Stimulated activated CD4-positive, alpha-beta T cell treated with anti-CD3 and anti-CD28 coated beads, Interleukin-15, amount 100 ng/mL, for 24 hours (primary cell): ENCODE results near the gene EBF3.
A peak's percentile ranks its signal among the peaks of the same experiment; 100 is the strongest.

Experiments
- DNase-seq: peaks from one replicate; pipeline ENCODE4 v3.0.0-alpha.2; 2020

The EBF3 gene, protein sequence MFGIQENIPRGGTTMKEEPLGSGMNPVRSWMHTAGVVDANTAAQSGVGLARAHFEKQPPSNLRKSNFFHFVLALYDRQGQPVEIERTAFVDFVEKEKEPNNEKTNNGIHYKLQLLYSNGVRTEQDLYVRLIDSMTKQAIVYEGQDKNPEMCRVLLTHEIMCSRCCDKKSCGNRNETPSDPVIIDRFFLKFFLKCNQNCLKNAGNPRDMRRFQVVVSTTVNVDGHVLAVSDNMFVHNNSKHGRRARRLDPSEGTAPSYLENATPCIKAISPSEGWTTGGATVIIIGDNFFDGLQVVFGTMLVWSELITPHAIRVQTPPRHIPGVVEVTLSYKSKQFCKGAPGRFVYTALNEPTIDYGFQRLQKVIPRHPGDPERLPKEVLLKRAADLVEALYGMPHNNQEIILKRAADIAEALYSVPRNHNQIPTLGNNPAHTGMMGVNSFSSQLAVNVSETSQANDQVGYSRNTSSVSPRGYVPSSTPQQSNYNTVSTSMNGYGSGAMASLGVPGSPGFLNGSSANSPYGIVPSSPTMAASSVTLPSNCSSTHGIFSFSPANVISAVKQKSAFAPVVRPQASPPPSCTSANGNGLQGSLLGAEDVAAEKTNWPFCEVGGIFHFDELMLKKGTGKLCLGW

DNA sequence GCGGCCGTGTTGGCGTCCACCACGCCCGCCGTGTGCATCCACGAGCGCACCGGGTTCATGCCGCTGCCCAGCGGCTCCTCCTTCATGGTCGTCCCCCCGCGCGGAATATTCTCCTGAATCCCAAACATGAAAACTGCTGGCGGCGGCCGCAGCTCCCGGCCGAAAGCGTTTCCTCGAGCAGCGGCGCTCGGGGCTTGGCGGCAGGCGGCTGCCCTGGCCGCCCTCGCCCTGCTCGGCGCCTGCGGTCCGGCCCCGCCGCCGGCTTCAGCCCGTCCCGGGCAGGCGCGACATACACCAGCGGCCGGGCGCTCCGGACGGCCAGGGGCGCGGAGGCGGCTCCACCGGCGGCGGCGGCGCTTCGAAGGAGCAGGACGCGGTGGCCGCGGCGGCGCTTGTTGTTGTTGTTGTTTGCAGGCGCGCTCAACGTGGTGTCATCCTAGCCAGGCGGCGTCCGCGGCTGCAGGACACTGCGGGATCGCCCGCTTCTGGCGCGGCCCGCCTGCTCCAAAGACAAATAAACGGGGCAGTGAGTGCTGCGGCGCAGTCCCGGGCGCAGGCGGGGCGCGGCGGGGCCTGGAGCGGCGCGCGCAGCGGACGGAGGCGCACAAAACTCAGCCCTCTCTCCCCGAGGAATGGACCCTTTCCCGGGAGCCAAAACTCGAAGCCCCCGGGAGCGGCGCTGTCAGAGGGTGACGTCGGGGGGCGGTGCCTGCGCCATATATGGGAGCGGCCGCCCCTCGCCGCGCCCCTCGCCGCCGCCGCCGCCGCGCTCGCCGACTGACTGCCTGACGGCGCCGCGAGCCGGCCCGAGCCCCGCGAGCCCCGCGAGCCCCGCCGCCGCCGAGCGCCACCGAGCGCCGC, at the start of gene EBF3:
Gene EBF3, minus strand, starts transcription at position 634 of the 861 bp plus-strand sequence. Its CDS starts 506 bp downstream, at position 128.
- peak; percentile 62 for DNase-seq

DNA sequence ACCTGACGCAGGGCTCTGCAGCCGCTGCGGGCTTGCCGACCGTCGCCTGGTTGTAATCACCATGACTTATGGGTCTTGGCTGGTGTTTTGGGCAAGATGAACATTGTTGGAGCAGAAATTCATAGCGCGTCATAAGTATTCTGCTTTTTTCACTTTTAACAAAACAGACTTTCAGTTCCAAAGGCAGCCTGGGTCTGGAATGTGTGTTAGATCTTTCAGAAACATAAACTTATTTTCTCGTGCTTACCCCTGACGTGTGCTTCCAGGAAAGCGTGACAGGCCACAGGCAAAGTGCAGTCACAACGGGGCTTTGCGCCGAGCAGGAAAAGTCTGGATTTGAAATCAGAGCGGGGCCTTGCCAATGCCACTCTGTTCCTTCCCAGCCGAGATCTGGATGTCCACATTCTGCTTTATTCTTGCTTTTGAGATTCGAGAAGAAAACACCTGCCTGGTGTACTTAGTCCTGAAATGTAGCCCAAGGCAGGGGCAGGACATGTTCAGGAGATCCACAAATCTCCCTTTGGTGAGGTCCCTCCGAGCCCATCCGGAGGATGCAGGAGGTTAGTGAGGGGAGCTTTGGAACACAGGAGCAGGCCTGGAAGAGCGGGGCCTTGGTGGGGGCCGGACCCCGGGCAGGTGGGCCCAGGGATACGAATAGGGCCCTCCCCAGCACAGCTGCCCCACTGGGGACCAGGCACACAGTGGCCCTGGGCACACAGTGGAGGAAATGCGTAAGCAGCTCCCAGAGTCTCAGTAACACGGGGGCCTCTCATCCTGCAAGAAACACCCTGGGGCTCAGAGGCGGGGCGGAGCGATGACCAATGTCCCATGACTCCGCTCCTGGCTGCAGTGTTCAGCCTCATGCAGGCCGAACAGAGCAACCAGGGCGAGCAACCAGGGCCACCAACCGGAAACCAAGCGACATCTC, 49.5 kb upstream of the EBF3 start:
- DNase-seq, result no peak

DNA sequence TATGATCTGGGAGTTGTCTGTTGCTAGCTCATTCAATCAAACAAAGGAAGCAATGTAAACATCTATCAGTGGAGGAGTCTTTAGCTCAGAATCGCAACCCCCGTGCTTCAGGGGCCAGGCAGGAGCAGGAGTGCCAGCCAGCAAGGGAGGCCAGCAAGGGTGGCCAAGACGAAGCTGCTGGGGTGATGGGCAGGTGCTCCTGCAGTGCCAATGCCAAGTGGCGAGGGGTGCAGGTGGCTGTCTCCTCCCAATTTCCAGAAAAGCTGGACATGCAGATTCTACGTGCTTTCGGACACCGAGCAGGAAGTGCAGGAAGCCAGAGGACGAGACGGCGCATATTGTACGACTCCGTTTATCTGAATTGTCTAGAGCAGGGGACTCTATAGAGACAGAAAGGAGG, 48.1 kb upstream of the EBF3 start:
- DNase-seq, result no peak

DNA sequence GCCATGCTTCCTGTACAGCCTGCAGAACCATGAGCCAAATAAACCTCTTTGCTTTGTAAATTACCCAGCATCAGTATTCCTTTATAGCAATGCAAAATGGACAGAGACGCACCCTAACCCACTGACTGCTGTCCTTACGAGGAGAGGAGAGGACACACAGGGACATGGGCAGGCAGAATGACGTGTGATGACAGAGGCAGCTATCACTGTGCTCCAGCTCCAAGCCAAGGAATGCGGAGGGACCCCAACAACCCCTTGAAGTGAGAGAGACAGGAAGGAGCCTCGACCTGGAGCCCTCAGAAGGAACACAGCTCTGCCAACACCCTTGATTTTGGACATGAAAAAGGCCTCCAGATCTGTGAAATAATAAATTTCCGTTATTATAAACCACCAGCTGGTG, 46.6 kb upstream of the EBF3 start:
- DNase-seq, result no peak

DNA sequence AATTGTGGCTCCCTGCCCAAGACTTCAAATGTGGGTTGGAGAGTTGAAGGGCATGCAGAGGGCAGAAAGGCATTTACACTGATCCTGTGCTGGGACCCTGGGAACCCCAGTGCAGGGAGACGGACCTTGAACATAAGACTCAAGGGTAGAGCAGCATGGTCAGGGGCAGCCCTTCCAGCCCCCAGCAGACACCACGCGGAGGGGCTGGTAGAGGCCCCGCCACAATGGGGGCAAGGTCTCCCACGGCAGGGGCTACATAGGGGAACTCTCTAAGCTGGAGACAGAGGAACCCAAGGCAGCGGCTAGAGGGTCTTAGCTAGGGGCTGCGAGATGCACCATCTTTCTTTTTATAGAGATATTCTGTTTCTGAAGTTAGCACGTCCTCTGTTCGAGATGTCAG, 45.2 kb upstream of the EBF3 start:
- DNase-seq, result no peak

DNA sequence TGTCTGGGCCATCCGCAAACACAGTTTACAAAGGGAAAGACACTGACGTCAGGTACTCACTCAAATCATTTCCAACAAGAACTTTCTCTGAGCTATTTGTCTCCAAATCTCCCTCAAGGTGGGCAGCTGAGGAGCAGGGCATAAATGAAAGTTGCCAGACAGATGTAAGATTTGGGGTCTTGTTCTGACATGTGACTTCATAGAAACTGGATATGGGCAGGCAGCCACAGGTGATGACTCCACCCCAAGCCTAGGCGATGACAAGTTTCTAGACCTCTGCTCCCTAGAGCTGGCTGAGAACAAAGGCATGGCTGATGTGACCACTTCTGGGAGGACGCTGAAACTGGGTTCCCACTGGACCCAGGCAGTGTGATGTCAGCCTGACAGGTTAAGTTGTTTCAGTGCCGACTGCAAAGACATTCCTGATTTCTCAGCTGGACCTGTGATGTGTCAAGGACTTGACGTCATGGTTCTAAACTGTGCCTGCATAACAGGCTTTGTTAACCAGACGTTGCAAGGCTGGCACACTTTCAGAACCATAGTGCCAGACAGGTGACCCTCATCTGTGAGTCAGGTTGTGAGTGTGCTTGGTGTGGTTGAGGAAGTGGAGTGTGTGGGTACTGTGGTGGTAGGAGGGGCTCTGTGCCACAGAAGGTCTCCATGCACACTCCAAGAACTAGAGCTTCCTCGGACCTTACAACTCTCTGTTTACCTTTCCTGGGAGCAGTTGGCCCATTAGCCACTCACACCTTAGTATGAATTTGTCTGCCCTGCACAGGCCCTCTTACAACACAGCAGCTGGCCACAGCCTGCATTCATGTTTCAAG, 39.9 kb upstream of the EBF3 start:
- DNase-seq, result no peak

DNA sequence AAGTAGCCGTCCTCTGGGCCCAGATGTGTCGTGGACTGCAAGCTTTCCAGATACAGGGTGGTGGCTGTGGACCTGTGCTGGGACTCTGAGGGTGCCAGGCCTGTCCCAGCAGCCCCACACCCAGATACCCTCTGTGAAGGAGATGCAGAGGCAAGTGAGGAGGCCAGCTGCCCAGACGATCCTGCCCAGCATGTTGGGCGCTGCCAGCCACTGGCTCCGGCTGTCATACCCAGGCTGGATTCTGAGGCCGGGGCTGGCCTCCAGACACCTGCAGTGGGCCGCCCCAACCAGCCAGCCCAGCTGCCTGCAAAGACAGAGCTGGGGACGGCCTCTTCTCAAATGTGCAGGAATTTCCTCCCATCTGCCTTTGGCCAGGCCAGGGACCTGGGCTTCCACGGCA, 39.1 kb upstream of the EBF3 start:
- DNase-seq, result no peak

DNA sequence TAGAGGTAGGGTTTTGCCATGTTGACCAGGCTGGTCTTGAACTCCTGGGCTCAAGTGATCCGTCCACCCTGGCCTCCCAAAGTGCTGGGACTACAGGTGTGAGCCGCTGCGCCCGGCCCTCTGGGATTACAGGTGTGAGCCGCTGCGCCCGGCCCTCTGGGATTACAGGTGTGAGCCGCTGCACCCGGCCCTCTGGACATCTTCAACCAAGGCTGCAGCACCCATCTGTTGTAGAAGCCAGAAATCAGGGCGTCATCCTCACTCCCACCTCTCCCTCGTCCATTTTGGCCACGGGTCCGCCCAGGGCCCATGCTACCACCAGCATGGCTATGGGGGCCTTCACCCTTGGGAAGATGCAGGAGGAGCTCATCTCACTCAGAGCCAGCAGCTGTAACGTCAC, 38.5 kb upstream of the EBF3 start:
- no peak for DNase-seq

DNA sequence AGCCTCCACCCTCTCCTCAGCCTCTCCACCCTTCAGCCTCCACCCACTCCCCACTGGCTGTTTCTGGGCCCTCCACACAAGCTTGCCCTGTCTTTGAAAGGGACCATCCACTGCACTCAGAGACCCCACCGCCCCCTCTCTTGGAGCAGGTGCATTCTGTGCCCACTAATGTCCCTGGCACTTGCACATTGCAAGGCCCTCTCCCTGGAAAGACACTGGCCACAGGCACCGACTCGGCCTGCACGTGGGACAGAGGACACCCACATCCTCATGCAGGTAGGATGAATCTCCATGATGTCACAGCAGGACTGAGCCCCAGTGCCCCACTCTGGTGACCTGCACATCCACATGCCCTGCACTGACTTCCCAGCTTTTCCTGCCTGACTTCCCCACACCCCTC, 36.8 kb upstream of the EBF3 start:
- no peak for DNase-seq

DNA sequence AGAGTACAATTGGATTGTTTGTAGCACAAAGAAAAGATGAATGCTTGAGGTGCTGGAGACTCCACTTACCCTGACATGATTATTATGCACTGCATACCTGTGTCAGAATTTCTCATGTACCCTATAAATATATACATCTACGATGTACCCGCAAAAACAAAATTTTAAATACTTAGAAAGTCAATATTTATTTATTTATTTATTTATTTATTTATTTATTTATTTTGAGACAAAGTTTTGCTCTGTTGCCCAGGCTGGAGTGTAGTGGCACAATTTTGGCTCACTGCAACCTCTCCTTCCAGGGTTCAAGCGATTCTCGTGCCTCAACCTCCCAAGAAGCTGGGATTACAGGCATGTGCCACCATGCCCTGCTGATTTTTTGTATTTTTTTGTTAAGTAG, 35.1 kb upstream of the EBF3 start:
- no peak for DNase-seq

DNA sequence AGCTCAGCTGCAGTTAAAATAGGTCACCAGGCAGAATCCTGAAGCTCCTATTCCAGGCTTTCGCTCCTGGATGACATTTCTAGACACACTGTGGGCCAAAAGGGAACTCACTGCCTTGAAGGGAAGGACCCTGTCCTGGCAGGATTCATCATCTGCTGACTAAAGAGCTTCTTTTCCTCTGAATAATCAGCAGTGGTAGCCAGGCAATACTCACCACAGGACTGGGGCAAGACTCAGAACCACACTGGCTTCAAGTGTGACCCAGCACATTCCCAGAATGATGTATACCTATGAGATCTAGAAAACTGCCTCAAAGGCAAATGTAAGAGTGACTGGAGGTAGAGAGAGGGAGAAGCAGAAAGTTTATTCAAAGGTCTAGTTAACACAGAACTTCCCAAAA, 29.5 kb upstream of the EBF3 start:
- no peak for DNase-seq

DNA sequence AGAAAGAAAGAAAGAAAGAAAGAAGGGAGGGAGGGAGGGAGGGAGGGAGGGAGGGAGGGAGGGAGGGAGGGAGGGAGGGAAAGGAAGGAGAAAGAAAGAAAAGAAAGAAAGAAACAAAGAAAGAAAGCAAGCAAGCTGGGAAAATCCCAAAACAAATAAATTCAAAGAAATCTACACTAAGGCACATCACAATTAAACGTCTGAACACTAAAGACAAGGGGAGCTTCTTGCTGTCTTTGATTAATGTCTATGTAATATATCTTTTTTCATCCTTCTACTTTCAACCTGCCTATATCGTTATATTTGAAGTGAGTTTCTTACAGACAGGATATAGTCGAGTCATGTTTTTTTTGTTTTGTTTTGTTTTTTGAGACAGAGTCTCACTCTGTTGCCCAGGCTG, 28.3 kb upstream of the EBF3 start:
- DNase-seq, result no peak

DNA sequence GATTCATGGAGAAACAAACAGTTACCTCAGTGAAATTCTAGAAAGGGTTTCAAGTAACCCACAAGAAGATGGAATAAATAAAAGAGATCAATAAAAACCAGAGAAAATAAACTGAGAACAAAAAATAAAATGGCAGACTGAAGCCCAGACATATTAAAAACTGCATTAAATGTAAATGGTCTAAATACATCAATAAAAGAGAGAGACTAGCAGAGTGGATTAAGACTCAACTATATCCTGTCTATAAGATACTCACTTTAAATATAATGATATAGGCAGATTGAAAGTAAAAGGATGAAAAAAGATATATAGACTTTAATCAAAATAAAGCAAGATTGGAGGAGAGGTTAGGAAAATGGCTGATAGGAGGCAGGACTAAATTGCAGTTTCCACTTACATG, 18.8 kb upstream of the EBF3 start:
- DNase-seq, result no peak

DNA sequence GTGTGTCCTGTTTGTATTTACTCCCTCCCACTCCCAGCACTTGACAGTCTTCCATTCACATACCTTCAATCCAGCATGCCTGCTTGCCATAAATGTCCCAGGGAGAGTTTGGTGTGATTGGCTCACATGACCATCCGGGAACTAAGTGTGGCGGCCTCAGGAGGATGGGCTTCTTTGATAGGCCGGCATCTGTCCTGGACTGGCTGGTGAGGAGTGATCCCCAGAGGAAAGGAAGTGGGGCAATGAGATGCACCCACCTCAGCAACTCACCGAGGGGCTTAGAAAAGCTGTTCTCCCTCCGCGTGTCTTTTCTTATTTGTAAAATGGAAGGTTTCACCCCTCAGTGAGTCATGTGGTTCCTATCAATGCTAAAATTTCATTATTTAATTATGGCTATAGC, 14.9 kb upstream of the EBF3 start:
- DNase-seq, result no peak

DNA sequence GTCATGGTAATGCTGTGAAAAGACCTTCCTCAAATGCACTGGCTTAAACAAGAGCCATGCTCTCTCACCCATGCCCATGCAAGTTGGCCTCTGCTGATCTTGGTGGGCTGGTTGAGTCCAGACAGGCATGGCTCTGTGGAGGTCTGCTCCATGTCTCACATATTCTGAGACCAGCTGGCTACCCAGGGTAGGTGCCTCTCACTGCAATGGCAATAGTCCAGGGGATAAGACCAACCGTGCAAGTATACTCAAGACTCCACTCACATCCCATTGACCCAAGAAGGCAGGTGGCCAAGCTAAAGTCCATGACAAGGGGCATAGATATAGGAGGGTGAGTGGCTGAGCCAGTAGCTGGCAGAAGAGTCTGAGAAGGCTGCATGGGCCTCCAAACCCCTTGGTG, 14.2 kb upstream of the EBF3 start:
- no peak for DNase-seq

DNA sequence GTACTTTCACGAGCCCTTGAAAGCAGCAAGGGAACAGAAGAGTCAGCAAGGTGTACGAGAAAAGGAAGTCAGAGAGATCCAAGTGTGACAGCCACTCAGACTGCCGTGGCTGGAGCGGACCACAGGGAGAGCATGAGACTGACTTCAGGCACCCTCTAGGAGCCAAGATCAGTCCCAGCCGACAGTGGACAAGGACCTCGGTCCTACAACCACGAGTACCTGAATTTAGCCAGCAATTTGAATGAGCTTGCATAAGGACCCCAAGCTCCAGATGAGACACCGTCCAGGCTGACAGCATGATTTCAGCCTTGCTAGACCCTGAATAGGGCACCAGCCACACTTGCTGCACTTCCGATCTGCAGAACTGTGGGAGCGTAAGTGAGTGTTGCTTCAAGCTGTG, 13.7 kb upstream of the EBF3 start:
- no peak for DNase-seq

DNA sequence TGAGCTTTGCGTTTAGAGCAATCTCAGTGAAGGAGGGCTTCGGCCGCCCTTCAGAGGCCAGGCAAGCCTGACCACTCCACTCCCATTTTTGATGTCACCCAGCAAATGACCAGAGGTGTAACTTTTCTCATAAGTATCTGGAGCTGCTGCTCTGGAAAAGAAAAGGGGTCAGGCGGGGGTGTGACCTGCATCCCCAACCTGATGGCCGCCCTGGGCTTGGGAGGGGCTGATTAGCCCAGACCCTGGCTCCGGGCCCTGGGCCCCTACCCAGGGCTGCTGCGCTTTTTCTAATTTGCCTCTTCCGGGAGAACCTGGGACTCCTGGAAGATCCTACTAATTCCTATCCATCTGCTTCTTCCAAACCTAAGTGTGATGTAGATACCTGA, 9.6 kb upstream of the EBF3 start:
- DNase-seq, result no peak

DNA sequence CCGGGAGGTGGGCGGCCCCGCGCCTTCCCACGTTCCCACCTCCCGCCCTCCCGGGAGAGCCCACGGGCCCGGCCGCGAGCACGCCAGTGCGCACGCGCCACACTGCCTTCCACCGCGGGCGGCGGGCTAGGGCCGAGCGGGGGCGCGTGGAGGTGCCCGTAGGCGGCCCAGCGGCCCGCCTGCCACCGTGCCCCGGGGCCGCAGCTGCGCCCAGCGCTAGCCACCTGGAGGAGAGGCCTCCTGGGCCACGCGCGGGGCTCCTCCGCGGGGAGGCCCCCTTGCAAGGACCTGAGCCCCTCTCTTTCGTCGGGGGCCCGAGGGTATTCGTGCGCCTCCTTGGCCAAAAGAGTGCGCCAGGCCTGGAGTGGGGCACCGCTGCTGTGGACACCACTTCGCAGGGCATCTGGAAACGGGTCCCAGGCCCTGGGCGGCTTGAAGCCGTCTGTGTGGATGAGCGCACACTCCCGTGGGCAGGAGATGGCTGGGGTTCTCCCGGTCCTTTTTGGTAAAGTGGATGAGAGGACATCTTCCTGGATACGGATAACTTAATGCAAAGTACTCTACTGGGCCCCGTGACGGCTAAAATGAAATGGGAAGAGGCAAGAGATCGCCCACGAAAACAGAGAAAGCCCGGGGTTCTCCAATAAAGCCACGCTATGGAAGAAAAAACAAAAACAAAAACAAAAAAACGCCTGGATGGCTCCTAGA, 9.0 kb upstream of the EBF3 start:
- no peak for DNase-seq

DNA sequence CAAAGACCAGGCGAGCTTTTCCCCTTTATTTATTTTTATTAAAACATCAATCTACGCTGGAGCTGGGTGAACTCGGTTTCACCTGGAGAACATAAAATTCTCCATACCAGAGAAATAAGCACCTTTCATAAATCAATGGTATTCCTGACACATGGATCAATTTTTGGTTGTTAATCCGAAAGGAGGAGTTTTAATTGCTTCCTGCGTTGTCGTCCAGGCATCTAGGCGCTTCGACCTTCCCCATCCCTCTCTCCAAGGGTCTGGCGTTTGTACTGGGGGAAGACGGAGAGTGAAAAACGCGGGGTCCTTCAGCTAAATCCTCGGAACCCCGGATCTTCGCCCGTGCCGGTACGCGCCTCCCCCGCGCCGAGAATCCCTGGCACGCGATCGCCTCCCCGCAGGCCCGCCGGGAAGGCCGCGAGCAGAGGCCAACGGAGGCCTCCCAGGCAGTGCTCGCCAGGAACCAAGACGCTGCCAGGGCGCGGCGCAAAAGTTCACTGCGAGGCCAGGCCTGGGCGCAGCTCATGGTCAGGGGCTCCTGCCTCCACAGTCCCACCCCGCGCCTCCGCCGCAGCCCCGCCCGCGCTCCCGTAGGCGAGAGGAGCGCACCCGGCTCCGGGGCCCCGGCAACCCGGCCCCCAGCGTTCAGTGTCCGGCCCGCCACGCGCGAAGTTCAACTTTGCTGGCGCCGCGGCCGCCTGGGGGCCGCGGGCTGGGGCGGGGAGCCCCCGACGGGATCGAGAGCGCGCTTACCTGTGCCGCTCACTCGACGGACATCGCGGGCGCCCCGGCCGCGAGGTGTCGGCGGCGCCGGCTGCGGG, 8.3 kb upstream of the EBF3 start:
- peak; percentile 10 for DNase-seq
